GM12801 (cell line): ENCODE data around the gene CCDC88B.

ENCODE experiments used
- TF ChIP-seq, protein P1 (sequence below): IDR thresholded peaks from one replicate; pipeline ENCODE4 v1.5.1; 2011; ENCODE audit warnings: control low read depth; ENCODE audit not compliant: insufficient read length; ENCODE audit errors: extremely low read depth

CCDC88B gene

GRCh38 chr11:64359712-64360445, 19.9 kb downstream of the CCDC88B start:
- TF ChIP-seq, protein P1, sequence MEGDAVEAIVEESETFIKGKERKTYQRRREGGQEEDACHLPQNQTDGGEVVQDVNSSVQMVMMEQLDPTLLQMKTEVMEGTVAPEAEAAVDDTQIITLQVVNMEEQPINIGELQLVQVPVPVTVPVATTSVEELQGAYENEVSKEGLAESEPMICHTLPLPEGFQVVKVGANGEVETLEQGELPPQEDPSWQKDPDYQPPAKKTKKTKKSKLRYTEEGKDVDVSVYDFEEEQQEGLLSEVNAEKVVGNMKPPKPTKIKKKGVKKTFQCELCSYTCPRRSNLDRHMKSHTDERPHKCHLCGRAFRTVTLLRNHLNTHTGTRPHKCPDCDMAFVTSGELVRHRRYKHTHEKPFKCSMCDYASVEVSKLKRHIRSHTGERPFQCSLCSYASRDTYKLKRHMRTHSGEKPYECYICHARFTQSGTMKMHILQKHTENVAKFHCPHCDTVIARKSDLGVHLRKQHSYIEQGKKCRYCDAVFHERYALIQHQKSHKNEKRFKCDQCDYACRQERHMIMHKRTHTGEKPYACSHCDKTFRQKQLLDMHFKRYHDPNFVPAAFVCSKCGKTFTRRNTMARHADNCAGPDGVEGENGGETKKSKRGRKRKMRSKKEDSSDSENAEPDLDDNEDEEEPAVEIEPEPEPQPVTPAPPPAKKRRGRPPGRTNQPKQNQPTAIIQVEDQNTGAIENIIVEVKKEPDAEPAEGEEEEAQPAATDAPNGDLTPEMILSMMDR: no peak

GRCh38 chr11:64360448-64360921, 20.5 kb downstream of the CCDC88B start:
- TF ChIP-seq, protein P1: no peak

- TF ChIP-seq, protein P1: no peak
Measured at GRCh38 chr11:64361659-64362058, 21.7 kb downstream of the CCDC88B start.

- TF ChIP-seq, protein P1: no peak
Measured at GRCh38 chr11:64362339-64362738, 22.3 kb downstream of the CCDC88B start.

DNA sequence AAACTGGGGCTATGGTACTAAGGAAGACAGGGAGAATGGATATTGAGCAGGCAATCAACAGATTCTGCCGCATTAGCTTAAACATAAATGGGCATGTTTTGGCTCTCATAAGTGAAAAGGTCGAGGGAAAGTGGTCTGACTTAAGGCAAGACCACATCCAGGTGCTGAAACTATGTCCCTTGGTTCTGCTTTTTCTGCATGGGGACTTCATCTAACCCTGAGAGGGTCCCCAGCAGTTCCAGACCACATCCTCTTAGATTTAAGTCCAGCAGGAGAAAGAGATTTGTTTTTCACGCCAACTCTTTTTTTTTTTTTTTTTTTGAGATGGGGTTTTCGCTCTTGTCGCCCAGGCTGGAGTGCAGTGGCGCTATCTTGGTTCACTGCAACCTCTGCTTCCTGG, 24.4 kb downstream of the CCDC88B start:
- TF ChIP-seq, protein P1: no peak

DNA sequence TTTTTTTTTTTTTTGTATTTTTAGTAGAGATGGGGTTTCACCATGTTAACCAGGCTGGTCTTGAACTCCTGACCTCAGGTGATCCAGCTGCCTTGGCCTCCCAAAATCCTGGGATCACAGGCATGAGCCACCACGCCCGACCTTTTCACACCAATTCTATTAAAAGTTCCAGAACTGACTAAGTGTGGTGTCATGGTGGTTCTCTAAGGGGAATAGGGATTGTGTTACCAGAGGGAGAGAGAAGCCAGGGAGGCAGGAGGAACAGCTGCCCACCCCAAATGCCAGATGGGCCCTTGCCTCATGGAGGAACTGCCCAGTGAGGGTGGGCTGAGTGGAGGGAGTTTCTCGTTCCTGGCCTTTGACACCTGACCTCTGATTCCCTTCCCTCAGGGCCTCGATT, 24.9 kb downstream of the CCDC88B start:
- TF ChIP-seq, protein P1: no peak

DNA sequence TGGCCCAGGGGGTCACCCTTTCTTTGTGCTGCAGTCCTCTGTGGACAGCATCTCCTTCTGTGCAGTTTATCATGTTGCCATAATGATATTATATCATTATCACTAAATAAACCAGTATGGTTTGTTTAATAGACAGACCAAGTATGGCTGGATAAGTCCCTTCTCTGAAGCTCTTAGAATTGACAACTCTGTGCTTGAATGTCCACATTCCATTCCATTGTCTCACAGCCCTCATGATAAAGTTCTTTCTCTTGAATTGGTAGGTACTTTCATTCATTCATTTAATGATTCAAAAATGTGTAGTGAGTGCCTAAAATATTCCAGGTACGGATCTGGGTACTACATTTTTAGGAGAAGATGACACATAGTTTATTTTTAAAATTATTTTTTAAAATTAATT, 26.7 kb downstream of the CCDC88B start:
- TF ChIP-seq, protein P1: no peak
